H9 (cell line): ENCODE data around the gene MRPS6. TPM values are rescaled to one million over a fixed set of nuclear protein-coding genes. Genes with fewer than 3 reads are reported as not detected.

Source experiments
- DNase-seq: peaks from one replicate; pipeline ENCODE4 v3.0.0-alpha.2; 2017
- H2AFZ ChIP-seq: one replicate; pipeline ENCODE4 v1.6.1; 2013; ENCODE audit warnings: mild to moderate bottlenecking, low read length, control low read depth, moderate library complexity
- H2AK5ac ChIP-seq: 2 replicates; pipeline ENCODE4 v1.6.1; 2013; ENCODE audit warnings: low read length, control low read depth, mixed read lengths; ENCODE audit not compliant: insufficient read length
- H2BK120ac ChIP-seq: one replicate; pipeline ENCODE4 v1.6.1; 2013; ENCODE audit warnings: low read depth, mild to moderate bottlenecking, low read length, control low read depth, inconsistent platforms; ENCODE audit not compliant: poor library complexity, severe bottlenecking
- H2BK12ac ChIP-seq: 2 replicates; pipeline ENCODE4 v1.6.1; 2013; ENCODE audit warnings: low read length, control low read depth, mixed read lengths, low read depth; ENCODE audit not compliant: insufficient read length
- H2BK15ac ChIP-seq: 2 replicates; pipeline ENCODE4 v1.6.1; 2013; ENCODE audit warnings: low read depth, low read length, control low read depth
- H2BK20ac ChIP-seq: one replicate; pipeline ENCODE4 v1.6.1; 2013; ENCODE audit warnings: low read depth, mild to moderate bottlenecking, low read length, control low read depth, inconsistent platforms; ENCODE audit not compliant: poor library complexity, severe bottlenecking
- H2BK5ac ChIP-seq: 2 replicates; pipeline ENCODE4 v1.6.1; 2013; ENCODE audit warnings: low read length, control low read depth, mixed read lengths; ENCODE audit not compliant: insufficient read length
- H3K14ac ChIP-seq: 2 replicates; pipeline ENCODE4 v1.6.1; 2013; ENCODE audit warnings: low read length, control low read depth; ENCODE audit not compliant: insufficient read depth
- H3K18ac ChIP-seq: 2 replicates; pipeline ENCODE4 v1.6.1; 2013; ENCODE audit warnings: low read depth, mild to moderate bottlenecking, mixed read lengths, low read length, control low read depth; ENCODE audit not compliant: insufficient read length
- H3K23ac ChIP-seq: 2 replicates; pipeline ENCODE4 v1.6.1; 2013; ENCODE audit warnings: low read length, control low read depth, mixed read lengths, low read depth; ENCODE audit not compliant: insufficient read length
- H3K23me2 ChIP-seq: 2 replicates; pipeline ENCODE4 v1.6.1; 2013; ENCODE audit warnings: low read depth, mild to moderate bottlenecking, mixed read lengths, low read length, control low read depth; ENCODE audit not compliant: insufficient read length, poor library complexity, severe bottlenecking
- H3K27ac ChIP-seq: 2 replicates; pipeline ENCODE4 v1.5.1; 2013; ENCODE audit warnings: low read length, control low read depth, mixed read lengths, low read depth; ENCODE audit not compliant: insufficient read length
- H3K27me3 ChIP-seq: 2 replicates; pipeline ENCODE4 v1.6.1; 2013; ENCODE audit warnings: low read length, control low read depth, inconsistent platforms; ENCODE audit not compliant: insufficient read depth
- H3K4ac ChIP-seq: 2 replicates; pipeline ENCODE4 v1.6.1; 2013; ENCODE audit warnings: low read depth, mild to moderate bottlenecking, control low read depth, inconsistent platforms, low read length, moderate library complexity
- H3K4me1 ChIP-seq: 2 replicates; pipeline ENCODE4 v1.6.1; 2013; ENCODE audit warnings: low read length, control low read depth, inconsistent platforms; ENCODE audit not compliant: insufficient read depth
- H3K4me2 ChIP-seq: 2 replicates; pipeline ENCODE4 v1.6.1; 2013; ENCODE audit warnings: low read length, control low read depth, mixed read lengths; ENCODE audit not compliant: insufficient read length, insufficient read depth
- H3K56ac ChIP-seq: 2 replicates; pipeline ENCODE4 v1.6.1; 2013; ENCODE audit warnings: low read depth, mild to moderate bottlenecking, mixed read lengths, low read length, control low read depth; ENCODE audit not compliant: insufficient read length
- H3K79me1 ChIP-seq: 2 replicates; pipeline ENCODE4 v1.6.1; 2013; ENCODE audit warnings: low read depth, mild to moderate bottlenecking, moderate library complexity, low read length, control low read depth, inconsistent platforms; ENCODE audit not compliant: insufficient read depth, poor library complexity, severe bottlenecking
- H3K79me2 ChIP-seq: 2 replicates; pipeline ENCODE4 v1.6.1; 2013; ENCODE audit warnings: low read length, control low read depth, inconsistent platforms; ENCODE audit not compliant: insufficient read depth
- H3K9ac ChIP-seq: 2 replicates; pipeline ENCODE4 v1.6.1; 2013; ENCODE audit warnings: low read length, control low read depth, mixed read lengths; ENCODE audit not compliant: insufficient read length; ENCODE audit errors: extremely low read depth
- H3K9me3 ChIP-seq: one replicate; pipeline ENCODE4 v1.6.1; 2013; ENCODE audit warnings: low read depth, low read length, inconsistent platforms; ENCODE audit not compliant: control insufficient read depth
- H3T11ph ChIP-seq: one replicate; pipeline ENCODE4 v1.6.1; 2013; ENCODE audit warnings: mild to moderate bottlenecking, low read length, control low read depth, inconsistent platforms
- H4K20me1 ChIP-seq: one replicate; pipeline ENCODE4 v1.6.1; 2013; ENCODE audit not compliant: control insufficient read depth, insufficient read length, insufficient read depth
- H4K5ac ChIP-seq: 2 replicates; pipeline ENCODE4 v1.6.1; 2013; ENCODE audit warnings: low read depth, mild to moderate bottlenecking, mixed read lengths, low read length, control low read depth; ENCODE audit not compliant: insufficient read length
- H4K8ac ChIP-seq: replicated peaks from 2 replicates; pipeline ENCODE4 v1.6.1; 2013; ENCODE audit warnings: low read length, control low read depth, mixed read lengths, low read depth; ENCODE audit not compliant: insufficient read length
- H4K91ac ChIP-seq: 2 replicates; pipeline ENCODE4 v1.6.1; 2013; ENCODE audit warnings: low read depth, mild to moderate bottlenecking, moderate library complexity, mixed read lengths, low read length, control low read depth; ENCODE audit not compliant: insufficient read length
- H3K27ac Mint-ChIP-seq, 3 experiments: 2 replicates in 2 of 3; 3 replicates in 1 of 3; pipeline ENCODE4 v1.8.0; 2020 to 2021; ENCODE audit warnings: mixed read lengths in 3 of 3, mild to moderate bottlenecking in 1 of 3, moderate library complexity in 1 of 3
- H3K27me3 Mint-ChIP-seq: 2 replicates; pipeline ENCODE4 v1.8.0; 2021; ENCODE audit warnings: low read depth, mild to moderate bottlenecking, moderate library complexity, mixed read lengths
- H3K36me3 Mint-ChIP-seq, 3 experiments: 2 replicates in 2 of 3; 3 replicates in 1 of 3; pipeline ENCODE4 v1.8.0; 2020 to 2021; ENCODE audit warnings: low read depth in 3 of 3, mixed read lengths in 3 of 3; ENCODE audit not compliant: insufficient read depth in 1 of 3
- H3K4me1 Mint-ChIP-seq, 2 experiments: 2 replicates each; pipeline ENCODE4 v1.8.0; 2020; ENCODE audit warnings: mixed read lengths in 2 of 2
- H3K4me3 Mint-ChIP-seq, 2 experiments: 2 replicates in 1 of 2; 3 replicates in 1 of 2; pipeline ENCODE4 v1.8.0; 2020 to 2021; ENCODE audit warnings: mild to moderate bottlenecking in 2 of 2, mixed read lengths in 2 of 2, moderate library complexity in 1 of 2
- H3K9me3 Mint-ChIP-seq, 2 experiments: 2 replicates in 1 of 2; 3 replicates in 1 of 2; pipeline ENCODE4 v1.8.0; 2020; ENCODE audit warnings: mild to moderate bottlenecking in 2 of 2, mixed read lengths in 2 of 2, moderate library complexity in 1 of 2
- WGBS: extraction: QIAGEN DNeasy Blood & Tissue Kit; methylation state at CpG from one replicate; pipeline ENCODE4 v1.1.7; 2013; ENCODE audit warnings: missing lambda C conversion rate, low lambda C conversion rate, mixed read lengths; ENCODE audit not compliant: insufficient read length; ENCODE audit errors: extremely low coverage; 5-methylcytosine and 5-hydroxymethylcytosine counted together
- total RNA-seq: library from RNA; stranded (reverse); gene quantifications from 2 replicates; pipeline ENCODE4 v1.2.1, GENCODE V29; 2021
- TF ChIP-seq, protein P1 (sequence below): fragments of 200-600 bp; sonication (generic); conservative IDR thresholded peaks from 3 replicates; pipeline ENCODE4 v1.8.0; 2021; ENCODE audit warnings: antibody characterized with exemption, mild to moderate bottlenecking

Gene MRPS6
- total RNA-seq, 1 experiment from 2014 or later = 83.2 TPM

DNA sequence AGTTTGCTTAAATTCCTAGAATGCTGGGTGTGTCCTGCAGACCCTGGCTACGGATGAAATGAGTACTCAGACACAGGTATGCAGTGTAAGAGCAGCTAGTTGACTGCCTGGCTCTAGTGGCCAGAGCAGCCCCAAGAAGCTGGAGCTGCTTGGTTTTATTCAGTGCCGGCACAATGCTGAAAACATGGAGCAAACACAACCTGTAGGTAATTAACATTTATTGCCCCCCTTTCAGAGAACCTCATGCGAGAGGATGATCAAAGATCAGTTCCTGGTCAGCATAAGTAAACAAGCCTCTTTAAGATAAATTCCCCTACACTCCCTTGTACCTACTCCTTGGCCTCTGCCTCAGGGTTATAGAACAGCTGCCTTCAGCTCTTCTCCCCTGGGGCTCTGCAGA is 43.2 kb downstream of the MRPS6 start:
- H3K27ac ChIP-seq = no peak overlapping the region
- no peak overlapping the region for H2BK5ac ChIP-seq
- no peak overlapping the region for H2BK15ac ChIP-seq
- peaks cover 3% of the 10 kb centered on the region for H3K4me1 ChIP-seq
- WGBS = no CpG with 5 or more reads among the region's 3 CpGs
- Mint-ChIP-seq H3K4me3 (no peak overlapping the region), H3K4me1 (peaks cover 29 to 34% of the 10 kb centered on the region in 2 experiments), H3K9me3 (peaks cover 3 to 7% of the 10 kb centered on the region in 2 experiments), H3K36me3 (peaks cover 16 to 27% (median 23%) of the 10 kb centered on the region in 3 experiments), H3K27ac (no peak overlapping the region), H3K27me3 (no peaks in the 10 kb centered on the region)
- H2BK120ac ChIP-seq = no peak overlapping the region
- peaks cover 5% of the 10 kb centered on the region for H3K79me1 ChIP-seq
- no peak overlapping the region for H3T11ph ChIP-seq
- H2AK5ac ChIP-seq = no peak overlapping the region
- no peak overlapping the region for H2AFZ ChIP-seq
- no peak overlapping the region for H3K4ac ChIP-seq
- H3K23me2 ChIP-seq = no peaks in the 10 kb centered on the region
- H3K4me2 ChIP-seq = no peak overlapping the region
- H3K56ac ChIP-seq = no peak overlapping the region
- H3K9ac ChIP-seq = no peak overlapping the region
- no peak overlapping the region for H2BK20ac ChIP-seq
- TF ChIP-seq, protein P1, sequence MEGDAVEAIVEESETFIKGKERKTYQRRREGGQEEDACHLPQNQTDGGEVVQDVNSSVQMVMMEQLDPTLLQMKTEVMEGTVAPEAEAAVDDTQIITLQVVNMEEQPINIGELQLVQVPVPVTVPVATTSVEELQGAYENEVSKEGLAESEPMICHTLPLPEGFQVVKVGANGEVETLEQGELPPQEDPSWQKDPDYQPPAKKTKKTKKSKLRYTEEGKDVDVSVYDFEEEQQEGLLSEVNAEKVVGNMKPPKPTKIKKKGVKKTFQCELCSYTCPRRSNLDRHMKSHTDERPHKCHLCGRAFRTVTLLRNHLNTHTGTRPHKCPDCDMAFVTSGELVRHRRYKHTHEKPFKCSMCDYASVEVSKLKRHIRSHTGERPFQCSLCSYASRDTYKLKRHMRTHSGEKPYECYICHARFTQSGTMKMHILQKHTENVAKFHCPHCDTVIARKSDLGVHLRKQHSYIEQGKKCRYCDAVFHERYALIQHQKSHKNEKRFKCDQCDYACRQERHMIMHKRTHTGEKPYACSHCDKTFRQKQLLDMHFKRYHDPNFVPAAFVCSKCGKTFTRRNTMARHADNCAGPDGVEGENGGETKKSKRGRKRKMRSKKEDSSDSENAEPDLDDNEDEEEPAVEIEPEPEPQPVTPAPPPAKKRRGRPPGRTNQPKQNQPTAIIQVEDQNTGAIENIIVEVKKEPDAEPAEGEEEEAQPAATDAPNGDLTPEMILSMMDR = no peak
- DNase-seq = no peak
- no peaks in the 10 kb centered on the region for H3K9me3 ChIP-seq
- no peaks in the 10 kb centered on the region for H4K20me1 ChIP-seq
- H4K91ac ChIP-seq = no peak overlapping the region
- H3K18ac ChIP-seq = no peak overlapping the region
- peaks cover 3% of the 10 kb centered on the region; the same call in 1 of the 2 replicates for H3K79me2 ChIP-seq
- H3K23ac ChIP-seq = no peak overlapping the region
- no peak overlapping the region for H4K5ac ChIP-seq
- H3K27me3 ChIP-seq = no peaks in the 10 kb centered on the region
- H4K8ac ChIP-seq = no peak overlapping the region
- H3K14ac ChIP-seq = no peak overlapping the region
- H2BK12ac ChIP-seq = no peak overlapping the region
